Activated CD8-positive, alpha-beta T cell treated with anti-CD3 and anti-CD28 coated beads, Interleukin-2, amount 10 ng/mL, durations not matched to agents 7 days and 5 days (primary cell): ENCODE measurements around the gene UROS. TPM values are rescaled to one million over a fixed set of nuclear protein-coding genes. Genes with fewer than 3 reads are reported as not detected.

Experiments
- ATAC-seq: fragments of 150-1000 bp; cut with Tn5 transposase; one replicate; pipeline ENCODE4 v1.10.0; 2021; ENCODE audit warnings: moderate library complexity
- CTCF ChIA-PET: fragments of 350-600 bp; sonication (Branson Sonifier 250); formaldehyde crosslinking; loops from one replicate; lab custom pipeline; 2021; ENCODE audit warnings: antibody characterized with exemption; lab: Charles Lee
- POLR2A ChIA-PET: fragments of 350-600 bp; sonication (Branson Sonifier 250); formaldehyde crosslinking; loops from one replicate; lab custom pipeline; 2021; ENCODE audit warnings: antibody characterized with exemption; lab: Charles Lee
- DNase-seq: peaks from one replicate; pipeline ENCODE4 v3.0.0-alpha.2; 2020
- H3K27ac Mint-ChIP-seq: one replicate; pipeline ENCODE4 v1.8.0; 2021; ENCODE audit warnings: mild to moderate bottlenecking, mixed read lengths
- H3K27me3 Mint-ChIP-seq: one replicate; pipeline ENCODE4 v1.8.0; 2021; ENCODE audit warnings: low read depth, mixed read lengths
- H3K36me3 Mint-ChIP-seq: one replicate; pipeline ENCODE4 v1.8.0; 2021; ENCODE audit warnings: low read depth, mixed read lengths
- H3K4me1 Mint-ChIP-seq: one replicate; pipeline ENCODE4 v1.8.0; 2021; ENCODE audit warnings: low read depth, mixed read lengths
- H3K4me3 Mint-ChIP-seq: one replicate; pipeline ENCODE4 v1.8.0; 2021; ENCODE audit warnings: mild to moderate bottlenecking, mixed read lengths
- H3K9me3 Mint-ChIP-seq: one replicate; pipeline ENCODE4 v1.8.0; 2022; ENCODE audit warnings: mixed read lengths; ENCODE audit not compliant: insufficient read depth
- total RNA-seq, 2 experiments: library from RNA; stranded (reverse); gene quantifications; one replicate each; pipeline ENCODE4 v1.2.3, GENCODE V29; 2021

Gene UROS
- total RNA-seq, 2 experiments from 2014 or later = 42.3 to 45.7 TPM

GRCh38 chr10:125769175-125769574 lies 53.9 kb downstream of the UROS start:
- Mint-ChIP-seq H3K9me3 (no peaks in the 10 kb centered on the region), H3K27ac (no peak overlapping the region), H3K36me3 (peaks cover 20% of the 10 kb centered on the region), H3K4me3 (no peak overlapping the region), H3K4me1 (no peaks in the 10 kb centered on the region), H3K27me3 (no peaks in the 10 kb centered on the region)
- CTCF ChIA-PET = interaction anchor here (1.4 kb wide), 1 partner anchor 54 kb away, joined by 3 read pairs; the partner anchor contains the start of genes BCCIP and UROS
- ATAC-seq (no peak), DNase-seq (no peak)
- POLR2A ChIA-PET = no interaction called here

DNA sequence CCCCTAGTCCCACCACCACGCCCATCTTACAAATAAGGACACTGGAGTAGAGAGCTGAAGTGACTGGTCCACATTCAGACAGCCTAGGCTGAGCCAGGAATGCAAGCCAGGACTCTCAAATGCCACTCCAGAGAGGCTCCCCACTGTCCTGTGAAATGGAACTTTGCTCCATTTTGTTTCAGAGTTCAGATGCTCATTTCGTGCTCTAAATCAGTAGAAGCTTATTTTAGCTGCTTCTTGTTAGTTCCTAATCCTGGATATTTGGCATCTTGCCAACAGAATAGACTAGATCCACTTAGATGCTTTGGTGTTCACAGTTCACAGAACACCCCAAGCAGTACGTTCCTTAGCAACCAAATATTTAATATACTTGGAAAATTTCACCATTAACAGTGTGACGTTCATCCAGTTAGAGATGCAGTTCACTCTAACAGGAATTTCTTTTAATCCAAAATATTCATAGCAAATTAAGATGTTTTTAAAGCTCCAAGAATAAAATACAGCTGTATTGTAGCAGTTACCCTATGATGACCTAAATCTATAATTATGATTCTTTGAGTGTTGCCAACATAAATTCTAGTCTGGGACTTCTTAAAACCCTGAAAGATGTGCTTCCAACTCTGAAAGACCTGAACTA lies 54.7 kb downstream of the UROS start:
- Mint-ChIP-seq H3K9me3 (no peaks in the 10 kb centered on the region), H3K4me1 (no peaks in the 10 kb centered on the region), H3K27ac (no peak overlapping the region), H3K4me3 (no peak overlapping the region), H3K36me3 (peaks cover 27% of the 10 kb centered on the region), H3K27me3 (no peaks in the 10 kb centered on the region)
- ATAC-seq (no peak), DNase-seq (no peak)
- POLR2A ChIA-PET = no interaction called here
- CTCF ChIA-PET = interaction anchor here (1.4 kb wide), 1 partner anchor 55 kb away, joined by 3 read pairs; the partner anchor contains the start of genes BCCIP and UROS

GRCh38 chr10:125766511-125766910 lies 56.5 kb downstream of the UROS start:
- no peak for ATAC-seq
- Mint-ChIP-seq H3K9me3 (no peaks in the 10 kb centered on the region), H3K27ac (no peak overlapping the region), H3K36me3 (peaks cover 37% of the 10 kb centered on the region), H3K4me1 (no peaks in the 10 kb centered on the region), H3K27me3 (no peaks in the 10 kb centered on the region), H3K4me3 (no peak overlapping the region)
- DNase-seq = no peak
- CTCF ChIA-PET = no interaction called here
- POLR2A ChIA-PET = no interaction called here

GRCh38 chr10:125765835-125766234 lies 57.2 kb downstream of the UROS start:
- H3K27me3 Mint-ChIP-seq = no peaks in the 10 kb centered on the region
- no peak overlapping the region for H3K4me3 Mint-ChIP-seq
- H3K36me3 Mint-ChIP-seq = peaks cover 42% of the 10 kb centered on the region
- H3K9me3 Mint-ChIP-seq = no peaks in the 10 kb centered on the region
- DNase-seq = no peak
- ChIA-PET CTCF (no interaction called here), POLR2A (interaction anchor here (0.6 kb wide), 1 partner anchor 936 kb away, joined by 4 read pairs; no protein-coding TSS in a partner anchor)
- ATAC-seq = no peak
- no peaks in the 10 kb centered on the region for H3K4me1 Mint-ChIP-seq
- H3K27ac Mint-ChIP-seq = no peak overlapping the region

DNA sequence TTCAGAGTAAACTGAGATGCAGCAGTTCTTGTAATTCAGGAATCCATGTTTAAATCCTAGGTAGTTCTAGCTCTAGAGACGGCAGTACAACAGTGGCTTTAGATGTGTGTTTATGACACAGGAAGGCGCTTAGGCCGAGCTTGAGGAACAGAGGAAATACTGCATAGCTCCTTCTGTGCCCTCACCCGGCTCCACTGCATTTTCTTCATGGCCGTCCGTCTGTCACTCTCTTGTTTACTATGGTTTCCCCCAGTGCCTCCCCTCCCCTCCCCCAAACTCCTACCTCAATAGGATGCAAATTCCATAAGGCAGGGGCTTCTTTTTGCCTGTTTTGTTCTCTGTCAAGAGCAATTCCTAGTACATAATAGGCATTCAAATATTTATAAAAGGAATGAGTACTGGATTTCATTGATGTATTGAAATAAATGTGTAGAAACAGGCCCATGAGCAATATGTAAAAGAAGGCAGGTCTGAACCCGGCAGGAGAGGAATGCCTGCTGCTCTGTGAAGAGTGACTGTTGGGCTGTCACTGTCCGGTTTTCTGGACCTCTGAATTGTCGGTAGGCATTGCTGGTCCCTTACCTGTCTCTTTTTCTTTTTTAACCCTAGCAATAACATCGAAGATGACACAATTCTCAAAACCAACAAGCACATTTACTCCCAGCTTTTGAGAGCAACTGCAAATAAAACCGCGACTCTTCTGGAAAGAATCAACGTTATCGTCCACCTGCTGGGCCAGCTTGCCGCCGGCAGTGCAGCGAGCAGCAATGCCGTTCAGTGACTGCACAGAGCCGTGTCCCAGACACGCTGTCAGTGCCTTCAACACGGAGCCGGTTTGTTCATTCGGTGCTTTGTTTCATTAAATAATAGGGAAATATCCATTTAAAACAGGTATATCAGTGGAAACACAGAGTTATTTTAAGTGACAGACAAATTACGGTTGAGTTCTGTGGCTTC lies 60.1 kb downstream of the UROS start:
- no peak overlapping the region for H3K27ac Mint-ChIP-seq
- ChIA-PET CTCF (no interaction called here), POLR2A (no interaction called here)
- DNase-seq = no peak
- no peaks in the 10 kb centered on the region for H3K9me3 Mint-ChIP-seq
- H3K27me3 Mint-ChIP-seq = no peaks in the 10 kb centered on the region
- no peak for ATAC-seq
- no peaks in the 10 kb centered on the region for H3K4me1 Mint-ChIP-seq
- peaks cover 58% of the 10 kb centered on the region for H3K36me3 Mint-ChIP-seq
- H3K4me3 Mint-ChIP-seq = no peak overlapping the region

DNA sequence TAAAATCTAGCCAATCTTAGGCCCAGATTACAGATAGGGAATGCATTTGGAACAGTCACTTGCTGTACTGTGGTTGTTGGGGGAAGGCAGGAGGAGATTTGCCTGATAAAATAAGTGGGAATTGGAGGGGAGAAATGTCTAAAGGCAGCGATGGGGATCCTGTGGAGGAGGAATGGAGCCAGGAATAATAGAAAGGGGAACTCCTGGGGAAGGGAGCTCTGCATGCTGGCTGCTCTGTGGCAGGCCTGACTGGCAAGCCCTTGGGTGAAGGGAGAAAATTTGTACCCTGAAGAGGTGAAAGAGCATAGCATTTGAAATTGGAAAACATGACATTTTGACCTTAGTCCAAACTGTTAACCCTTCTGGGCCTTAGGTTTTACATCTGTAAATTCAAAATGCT lies 61.1 kb downstream of the UROS start:
- ChIA-PET CTCF (no interaction called here), POLR2A (no interaction called here)
- Mint-ChIP-seq H3K27me3 (no peaks in the 10 kb centered on the region), H3K27ac (no peak overlapping the region), H3K4me1 (no peaks in the 10 kb centered on the region), H3K36me3 (peaks cover 68% of the 10 kb centered on the region), H3K4me3 (no peak overlapping the region), H3K9me3 (no peaks in the 10 kb centered on the region)
- ATAC-seq = no peak
- no peak for DNase-seq

DNA sequence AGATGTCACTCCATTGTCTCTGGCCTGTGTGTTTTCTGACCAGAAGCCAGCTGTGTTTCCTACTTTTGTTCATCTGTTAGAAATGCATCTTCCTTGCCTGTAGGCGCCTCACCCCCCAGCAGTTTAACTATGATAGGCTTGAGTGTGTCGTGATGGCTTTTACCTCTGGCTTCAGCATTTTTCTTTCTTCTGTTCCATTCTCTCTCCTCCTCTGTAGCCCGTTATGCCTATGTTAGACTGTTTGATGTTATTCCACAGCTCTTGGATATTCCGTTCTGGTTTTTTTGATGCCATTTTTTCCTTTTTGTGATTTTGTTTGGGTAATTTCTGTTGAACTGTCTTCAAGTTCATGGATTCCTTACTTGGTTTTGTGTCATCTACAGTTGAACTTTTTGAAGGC lies 65.3 kb downstream of the UROS start:
- Mint-ChIP-seq H3K4me1 (no peaks in the 10 kb centered on the region), H3K4me3 (no peak overlapping the region), H3K9me3 (no peaks in the 10 kb centered on the region), H3K27ac (no peak overlapping the region), H3K27me3 (no peaks in the 10 kb centered on the region), H3K36me3 (peaks cover 66% of the 10 kb centered on the region)
- ATAC-seq (no peak), DNase-seq (no peak)
- POLR2A ChIA-PET = no interaction called here
- CTCF ChIA-PET = interaction anchor here (0.9 kb wide), 1 partner anchor 34 kb away, joined by 3 read pairs; no protein-coding TSS in a partner anchor

DNA sequence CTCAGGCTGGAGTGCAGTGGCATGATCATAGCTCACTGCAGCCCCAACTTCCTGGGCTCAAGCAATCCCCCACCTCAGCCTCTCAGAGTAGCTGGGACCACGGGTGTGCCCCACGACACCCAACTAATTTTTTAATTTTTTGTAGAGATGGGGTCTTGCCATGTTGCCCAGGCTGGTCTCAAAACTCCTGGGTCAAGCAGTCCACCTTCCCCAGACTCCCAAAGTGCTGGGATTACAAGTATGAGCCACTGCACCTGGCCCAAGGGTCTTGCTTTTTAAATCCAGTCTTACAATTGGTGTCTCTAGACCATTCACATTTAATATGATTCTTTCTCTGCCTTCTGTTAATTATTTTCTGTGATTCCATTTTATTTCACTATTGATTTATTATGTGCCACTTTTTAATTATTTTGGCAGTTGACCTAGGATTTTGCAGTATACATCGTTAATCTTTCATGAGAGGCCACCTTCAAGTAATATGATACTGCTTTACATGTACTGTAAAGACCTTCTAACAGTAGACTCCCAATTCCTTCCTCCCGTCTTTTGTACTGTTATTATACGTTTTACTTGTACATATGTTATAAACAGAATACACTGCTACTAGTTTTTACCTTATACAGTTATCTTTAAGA lies 66.1 kb downstream of the UROS start:
- H3K4me3 Mint-ChIP-seq = no peak overlapping the region
- CTCF ChIA-PET = no interaction called here
- no peaks in the 10 kb centered on the region for H3K4me1 Mint-ChIP-seq
- peaks cover 64% of the 10 kb centered on the region for H3K36me3 Mint-ChIP-seq
- no peaks in the 10 kb centered on the region for H3K27me3 Mint-ChIP-seq
- no peak for ATAC-seq
- H3K27ac Mint-ChIP-seq = no peak overlapping the region
- no peak for DNase-seq
- POLR2A ChIA-PET = no interaction called here
- no peaks in the 10 kb centered on the region for H3K9me3 Mint-ChIP-seq

DNA sequence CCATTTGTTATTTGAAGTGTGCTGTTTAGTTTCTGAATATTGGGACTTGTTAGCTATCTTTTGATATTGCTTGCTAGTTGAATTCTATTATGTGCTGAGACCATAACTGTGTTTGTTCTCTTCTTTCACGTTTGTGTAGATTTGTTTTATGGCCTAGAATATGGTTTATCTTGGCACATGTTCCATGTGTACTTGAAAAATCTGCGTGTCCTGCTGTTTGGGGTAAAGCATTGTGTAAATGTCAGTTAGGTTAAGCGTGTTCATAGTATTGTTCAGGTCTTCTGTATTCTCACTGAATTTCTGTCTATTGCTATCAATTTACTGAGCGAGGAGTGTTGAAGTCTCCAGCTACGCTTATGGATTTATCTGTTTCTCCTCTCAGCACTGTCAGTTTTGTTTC lies 66.9 kb downstream of the UROS start:
- ChIA-PET CTCF (no interaction called here), POLR2A (interaction anchor here (0.6 kb wide), 1 partner anchor 1324 kb away, joined by 3 read pairs; no protein-coding TSS in a partner anchor)
- H3K4me1 Mint-ChIP-seq = no peaks in the 10 kb centered on the region
- H3K36me3 Mint-ChIP-seq = peaks cover 60% of the 10 kb centered on the region
- no peak overlapping the region for H3K27ac Mint-ChIP-seq
- H3K9me3 Mint-ChIP-seq = no peaks in the 10 kb centered on the region
- ATAC-seq = no peak
- no peak overlapping the region for H3K4me3 Mint-ChIP-seq
- no peak for DNase-seq
- no peaks in the 10 kb centered on the region for H3K27me3 Mint-ChIP-seq

- no peaks in the 10 kb centered on the region for H3K27me3 Mint-ChIP-seq
- no peak overlapping the region for H3K4me3 Mint-ChIP-seq
- peaks cover 7% of the 10 kb centered on the region for H3K4me1 Mint-ChIP-seq
- H3K27ac Mint-ChIP-seq = no peak overlapping the region
- ATAC-seq (no peak), DNase-seq (no peak)
- ChIA-PET POLR2A (interaction anchor here (0.9 kb wide), 1 partner anchor 28 kb away, joined by 3 read pairs; the partner anchor contains the start of gene EDRF1), CTCF (no interaction called here)
- peaks cover 71% of the 10 kb centered on the region for H3K36me3 Mint-ChIP-seq
- H3K9me3 Mint-ChIP-seq = no peaks in the 10 kb centered on the region
These were observed 75.6 kb downstream of the UROS start for GRCh38 chr10:125747417-125747816.

DNA sequence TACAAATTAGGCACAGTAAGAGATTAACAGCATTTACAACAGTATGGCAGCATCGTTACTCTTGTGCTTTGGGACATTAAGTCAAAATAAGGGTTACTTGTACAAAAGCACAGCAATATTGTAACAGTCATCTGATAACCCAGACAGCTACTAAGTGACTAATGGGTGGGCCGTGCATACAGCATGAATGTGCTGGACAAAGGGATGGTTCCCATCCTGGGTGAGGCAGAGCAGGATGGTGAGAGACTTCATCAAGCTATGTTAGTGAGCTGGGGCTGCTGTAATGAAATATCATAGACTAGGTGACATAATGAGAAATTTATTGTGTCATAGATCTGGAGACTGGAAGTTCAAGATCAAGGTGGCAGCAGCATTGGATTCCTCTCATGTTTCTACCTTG lies 78.1 kb downstream of the UROS start:
- H3K4me1 Mint-ChIP-seq = peaks cover 7% of the 10 kb centered on the region
- ChIA-PET CTCF (no interaction called here), POLR2A (no interaction called here)
- ATAC-seq (no peak), DNase-seq (no peak)
- no peaks in the 10 kb centered on the region for H3K9me3 Mint-ChIP-seq
- peaks cover 76% of the 10 kb centered on the region for H3K36me3 Mint-ChIP-seq
- no peak overlapping the region for H3K4me3 Mint-ChIP-seq
- H3K27me3 Mint-ChIP-seq = no peaks in the 10 kb centered on the region
- H3K27ac Mint-ChIP-seq = no peak overlapping the region
